ENCODE data around the gene PHYHD1. TPM values are rescaled to one million over a fixed set of nuclear protein-coding genes. Genes with fewer than 3 reads are reported as not detected.
"Not testable (repeated sequence)": the region's sequence is repeated elsewhere in the genome, so short reads cannot be mapped to it uniquely, and the experiment has no call there.

The PHYHD1 gene
- total RNA-seq, 1 donor from 2014 or later, result 13.5 TPM

- DNase-seq, result peak; percentile 49
Observed at GRCh38 chr9:128921881-128922763, 1.3 kb downstream of the PHYHD1 start.

GRCh38 chr9:128923493-128923883 lies 2.7 kb downstream of the PHYHD1 start:
- no peak for DNase-seq

- no peak for DNase-seq
Observed at GRCh38 chr9:128927731-128928411, 7.1 kb downstream of the PHYHD1 start.

- no peak for DNase-seq
Observed at GRCh38 chr9:128928624-128929023, 7.8 kb downstream of the PHYHD1 start.

GRCh38 chr9:128929560-128929959 lies 8.8 kb downstream of the PHYHD1 start:
- no peak for DNase-seq

GRCh38 chr9:128933731-128934130 lies 12.9 kb downstream of the PHYHD1 start:
- no peak for DNase-seq

- DNase-seq, result no peak
Observed at GRCh38 chr9:128936171-128936865, 15.5 kb downstream of the PHYHD1 start.

GRCh38 chr9:128937310-128938165 lies 16.8 kb downstream of the PHYHD1 start:
- DNase-seq, result no peak

- DNase-seq, result no peak
Observed at GRCh38 chr9:128940271-128940921, 19.6 kb downstream of the PHYHD1 start.

GRCh38 chr9:128940946-128941755 lies 20.4 kb downstream of the PHYHD1 start:
- no peak for DNase-seq

GRCh38 chr9:128943832-128944620 lies 23.2 kb downstream of the PHYHD1 start:
- DNase-seq, result no peak

GRCh38 chr9:128944966-128945365 lies 24.2 kb downstream of the PHYHD1 start:
- DNase-seq, result not testable (repeated sequence)

GRCh38 chr9:128945798-128946501 lies 25.2 kb downstream of the PHYHD1 start:
- no peak for DNase-seq

- no peak for DNase-seq
Observed at GRCh38 chr9:128946571-128947276, 25.9 kb downstream of the PHYHD1 start.

- DNase-seq, result no peak
Observed at GRCh38 chr9:128947277-128947526, 26.4 kb downstream of the PHYHD1 start.

- DNase-seq, result peak; percentile 79
Observed at GRCh38 chr9:128947527-128948301, 26.9 kb downstream of the PHYHD1 start, which contains the start of the genes DOLK and NUP188. DOLK (minus strand) TSS chr9:128947603; CDS start chr9:128947303, 300 bp downstream. NUP188 (plus strand) TSS chr9:128947699; CDS start chr9:128947720, 21 bp downstream.

- DNase-seq, result not testable (repeated sequence)
Observed at GRCh38 chr9:128961403-128961802, 40.6 kb downstream of the PHYHD1 start.

- DNase-seq, result no peak
Observed at GRCh38 chr9:128969491-128969890, 48.7 kb downstream of the PHYHD1 start.

Data from skin of body (tissue), 2 donors.